Measurements from ENCODE around the gene ARFGAP2. TPM values are rescaled to one million over a fixed set of nuclear protein-coding genes. Genes with fewer than 3 reads are reported as not detected.
"Not testable (repeated sequence)": the region's sequence is repeated elsewhere in the genome, so short reads cannot be mapped to it uniquely, and the experiment has no call there.

ARFGAP2 gene
- total RNA-seq, 1 donor from 2014 or later: 78.7 TPM

- no peak for TF ChIP-seq CTCF (IDR thresholded peaks at IDR 0.05; ENCODE audit: unreplicated experiment)
- peaks cover 21% of the 10 kb centered on the region for H3K4me1 Mint-ChIP-seq (ENCODE audit: unreplicated experiment)
- no peak for DNase-seq (ENCODE audit: low spot score)
- peak overlapping the region; percentile 97 for H3K27ac Mint-ChIP-seq (ENCODE audit: unreplicated experiment)
- H3K27me3 Mint-ChIP-seq (ENCODE audit: unreplicated experiment): peaks cover 6% of the 10 kb centered on the region
- H3K4me3 Mint-ChIP-seq (ENCODE audit: unreplicated experiment): peak overlapping the region; percentile 92
- H3K9me3 Mint-ChIP-seq (ENCODE audit: unreplicated experiment): no peaks in the 10 kb centered on the region
- peaks cover 2% of the 10 kb centered on the region for H3K36me3 Mint-ChIP-seq (ENCODE audit: low read depth, unreplicated experiment)
Measured at GRCh38 chr11:47216121-47216798, 39.6 kb upstream of the ARFGAP2 start.

GRCh38 chr11:47215366-47215910, 38.8 kb upstream of the ARFGAP2 start:
- Mint-ChIP-seq H3K4me1 (ENCODE audit: unreplicated experiment) (peaks cover 21% of the 10 kb centered on the region), H3K27ac (ENCODE audit: unreplicated experiment) (peak overlapping the region; percentile 97), H3K27me3 (ENCODE audit: unreplicated experiment) (peaks cover 6% of the 10 kb centered on the region), H3K9me3 (ENCODE audit: unreplicated experiment) (no peaks in the 10 kb centered on the region), H3K4me3 (ENCODE audit: unreplicated experiment) (peak overlapping the region; percentile 92), H3K36me3 (ENCODE audit: low read depth, unreplicated experiment) (peaks cover 2% of the 10 kb centered on the region)
- no peak for DNase-seq (ENCODE audit: low spot score)
- no peak for TF ChIP-seq CTCF (IDR thresholded peaks at IDR 0.05; ENCODE audit: unreplicated experiment)

GRCh38 chr11:47213950-47214565, 37.4 kb upstream of the ARFGAP2 start:
- Mint-ChIP-seq H3K36me3 (ENCODE audit: low read depth, unreplicated experiment) (no peaks in the 10 kb centered on the region), H3K4me1 (ENCODE audit: unreplicated experiment) (peaks cover 17% of the 10 kb centered on the region), H3K27me3 (ENCODE audit: unreplicated experiment) (peaks cover 6% of the 10 kb centered on the region), H3K4me3 (ENCODE audit: unreplicated experiment) (peak overlapping the region; percentile 96), H3K9me3 (ENCODE audit: unreplicated experiment) (no peaks in the 10 kb centered on the region), H3K27ac (ENCODE audit: unreplicated experiment) (peak overlapping the region; percentile 96)
- peak; percentile 74 for DNase-seq (ENCODE audit: low spot score)
- no peak for TF ChIP-seq CTCF (IDR thresholded peaks at IDR 0.05; ENCODE audit: unreplicated experiment)

GRCh38 chr11:47212938-47213337, 36.3 kb upstream of the ARFGAP2 start:
- Mint-ChIP-seq H3K9me3 (ENCODE audit: unreplicated experiment) (no peaks in the 10 kb centered on the region), H3K4me1 (ENCODE audit: unreplicated experiment) (peaks cover 17% of the 10 kb centered on the region), H3K27me3 (ENCODE audit: unreplicated experiment) (peaks cover 8% of the 10 kb centered on the region), H3K27ac (ENCODE audit: unreplicated experiment) (no peak overlapping the region), H3K36me3 (ENCODE audit: low read depth, unreplicated experiment) (no peaks in the 10 kb centered on the region), H3K4me3 (ENCODE audit: unreplicated experiment) (no peak overlapping the region)
- no peak for DNase-seq (ENCODE audit: low spot score)
- no peak for TF ChIP-seq CTCF (IDR thresholded peaks at IDR 0.05; ENCODE audit: unreplicated experiment)

- Mint-ChIP-seq H3K4me3 (ENCODE audit: unreplicated experiment) (no peak overlapping the region), H3K9me3 (ENCODE audit: unreplicated experiment) (no peaks in the 10 kb centered on the region), H3K36me3 (ENCODE audit: low read depth, unreplicated experiment) (no peaks in the 10 kb centered on the region), H3K27me3 (ENCODE audit: unreplicated experiment) (peaks cover 3% of the 10 kb centered on the region), H3K4me1 (ENCODE audit: unreplicated experiment) (no peaks in the 10 kb centered on the region), H3K27ac (ENCODE audit: unreplicated experiment) (peak overlapping the region; percentile 70)
- DNase-seq (ENCODE audit: low spot score): no peak
- TF ChIP-seq CTCF (IDR thresholded peaks at IDR 0.05; ENCODE audit: unreplicated experiment): no peak
Measured at GRCh38 chr11:47208628-47209027, 31.9 kb upstream of the ARFGAP2 start.

GRCh38 chr11:47208008-47208552, 31.4 kb upstream of the ARFGAP2 start:
- H3K36me3 Mint-ChIP-seq (ENCODE audit: low read depth, unreplicated experiment); H3K27ac Mint-ChIP-seq (ENCODE audit: unreplicated experiment); H3K9me3 Mint-ChIP-seq (ENCODE audit: unreplicated experiment): not testable (repeated sequence)

More at GRCh38 chr11:47208008-47208552, 31.4 kb upstream of the ARFGAP2 start:
- H3K4me1 Mint-ChIP-seq (ENCODE audit: unreplicated experiment); H3K27me3 Mint-ChIP-seq (ENCODE audit: unreplicated experiment); H3K4me3 Mint-ChIP-seq (ENCODE audit: unreplicated experiment); DNase-seq (ENCODE audit: low spot score): not testable (repeated sequence)

Data from endothelial cell (in vitro differentiated cells).